Fibroblast of skin of scalp (primary cell): ENCODE data around the gene ZBTB20.
A peak's percentile ranks its signal among the peaks of the same experiment; 100 is the strongest.

Experiments
- DNase-seq: peaks from one replicate; pipeline ENCODE4 v3.0.0-alpha.2; 2013

ZBTB20 gene

DNA sequence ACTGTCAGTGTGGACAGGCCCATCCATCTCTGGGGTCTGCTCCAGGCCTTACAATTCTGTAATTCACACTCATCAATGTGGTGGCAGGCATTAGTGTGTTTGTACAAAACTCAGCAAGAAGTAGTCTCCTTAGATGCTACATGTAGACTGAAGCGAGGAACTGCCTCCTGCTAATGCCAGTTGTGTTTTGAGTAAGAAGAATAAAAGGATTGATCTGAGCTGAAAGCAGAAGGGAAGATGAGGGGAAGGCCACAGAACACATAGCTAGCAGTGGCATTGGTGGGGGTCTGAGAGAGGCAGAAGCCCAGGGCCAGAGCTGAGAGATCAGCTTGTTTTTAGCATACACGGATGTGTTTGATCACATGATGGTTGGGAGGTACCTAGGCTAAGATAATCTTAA, 709.2 kb downstream of the ZBTB20 start:
- no peak for DNase-seq

DNA sequence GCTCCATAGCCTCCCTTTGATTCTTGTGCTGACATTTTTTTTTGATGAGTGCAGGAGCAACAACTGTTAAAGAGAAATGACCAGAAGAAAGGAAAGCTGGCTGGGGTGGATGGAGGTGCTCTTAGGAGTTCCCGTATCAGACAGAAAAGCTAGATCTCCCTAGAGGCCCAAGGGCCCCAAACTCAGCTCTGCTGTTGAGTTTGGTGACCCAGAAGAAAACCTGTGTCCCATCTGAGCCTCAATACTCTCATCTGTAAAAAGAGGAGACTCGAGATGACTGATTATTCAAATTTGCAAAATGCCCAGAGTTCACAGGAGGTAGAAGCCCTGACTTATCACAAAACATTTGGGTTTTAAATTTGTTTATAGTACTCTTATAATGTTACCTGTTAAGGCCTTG, 710.9 kb downstream of the ZBTB20 start:
- DNase-seq = no peak

DNA sequence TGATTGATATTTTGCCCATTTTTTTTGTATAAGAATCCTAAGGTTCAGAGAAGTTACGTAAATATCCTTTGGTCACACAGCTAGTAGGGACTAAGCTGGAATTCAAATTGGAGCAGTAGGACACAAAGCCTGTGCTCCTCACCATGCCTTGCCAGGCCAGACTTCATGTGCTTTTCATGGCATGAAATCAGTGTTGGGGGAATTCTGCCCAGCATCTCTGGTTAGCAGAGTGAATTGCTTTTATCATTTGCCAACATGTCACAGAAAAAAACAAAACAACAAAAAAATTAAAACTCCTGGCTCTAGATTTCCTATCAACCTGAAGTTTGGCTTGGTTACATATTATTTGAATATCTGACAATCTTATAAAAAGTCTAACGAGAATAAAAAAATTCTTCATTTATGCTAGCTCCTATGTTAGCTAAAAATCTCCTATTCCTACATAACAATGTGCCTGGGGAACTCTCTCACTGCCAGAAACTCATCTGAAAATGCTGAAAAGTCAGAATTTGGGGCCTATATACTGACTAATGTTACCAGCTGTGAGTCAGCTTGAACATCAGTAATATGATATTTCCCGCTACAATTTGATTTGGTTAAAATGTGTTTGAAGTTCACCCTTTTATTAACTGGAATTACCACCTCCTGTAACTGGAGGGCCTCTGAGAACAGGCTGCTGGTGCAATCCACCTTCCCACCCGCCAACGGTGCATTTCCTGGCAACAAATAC, 711.5 kb downstream of the ZBTB20 start:
- no peak for DNase-seq

DNA sequence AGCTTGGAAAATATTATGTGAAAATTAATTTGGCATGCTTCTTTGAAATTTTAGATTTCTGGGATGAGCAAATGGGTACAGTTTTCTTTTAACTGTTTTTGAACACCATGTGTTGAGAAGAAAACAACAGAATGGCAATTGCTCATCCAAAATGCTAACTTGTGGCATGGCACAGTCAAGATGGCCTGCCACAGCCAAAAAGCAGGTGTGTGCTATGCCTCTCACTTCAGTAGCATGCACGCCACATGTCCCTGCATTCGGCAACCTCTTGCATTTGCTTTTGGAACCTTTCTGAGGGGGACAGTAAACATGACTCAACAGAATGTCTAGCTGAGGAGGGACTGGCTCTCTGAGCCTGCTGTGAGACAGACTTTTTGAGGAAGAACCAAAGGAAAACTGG, 714.8 kb downstream of the ZBTB20 start:
- no peak for DNase-seq

DNA sequence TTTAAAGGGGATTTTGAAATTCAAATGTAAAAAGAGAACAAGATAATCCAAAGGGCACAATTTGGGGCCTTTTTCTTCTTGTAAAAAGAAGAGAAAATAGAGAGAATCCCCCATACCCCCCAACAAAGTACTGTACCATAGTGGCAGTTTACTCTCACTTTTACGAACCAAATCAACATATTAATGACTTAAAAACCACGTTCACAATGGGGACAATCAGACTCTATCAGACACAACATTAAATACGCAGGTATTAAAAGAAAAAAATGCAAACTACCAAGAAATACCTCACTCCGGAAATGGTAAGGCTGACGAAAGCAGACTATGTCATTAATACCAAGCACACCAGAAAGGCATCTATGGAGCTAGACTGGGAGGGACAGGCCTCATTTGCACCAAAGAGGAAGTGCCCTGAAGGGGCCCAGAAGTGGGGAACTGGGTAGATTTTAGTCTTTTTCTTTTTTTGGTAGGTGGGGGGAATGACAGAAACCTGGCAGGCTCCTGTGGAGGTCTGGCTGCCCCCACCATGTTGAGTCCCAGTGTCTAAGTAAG, 719.0 kb downstream of the ZBTB20 start:
- no peak for DNase-seq

DNA sequence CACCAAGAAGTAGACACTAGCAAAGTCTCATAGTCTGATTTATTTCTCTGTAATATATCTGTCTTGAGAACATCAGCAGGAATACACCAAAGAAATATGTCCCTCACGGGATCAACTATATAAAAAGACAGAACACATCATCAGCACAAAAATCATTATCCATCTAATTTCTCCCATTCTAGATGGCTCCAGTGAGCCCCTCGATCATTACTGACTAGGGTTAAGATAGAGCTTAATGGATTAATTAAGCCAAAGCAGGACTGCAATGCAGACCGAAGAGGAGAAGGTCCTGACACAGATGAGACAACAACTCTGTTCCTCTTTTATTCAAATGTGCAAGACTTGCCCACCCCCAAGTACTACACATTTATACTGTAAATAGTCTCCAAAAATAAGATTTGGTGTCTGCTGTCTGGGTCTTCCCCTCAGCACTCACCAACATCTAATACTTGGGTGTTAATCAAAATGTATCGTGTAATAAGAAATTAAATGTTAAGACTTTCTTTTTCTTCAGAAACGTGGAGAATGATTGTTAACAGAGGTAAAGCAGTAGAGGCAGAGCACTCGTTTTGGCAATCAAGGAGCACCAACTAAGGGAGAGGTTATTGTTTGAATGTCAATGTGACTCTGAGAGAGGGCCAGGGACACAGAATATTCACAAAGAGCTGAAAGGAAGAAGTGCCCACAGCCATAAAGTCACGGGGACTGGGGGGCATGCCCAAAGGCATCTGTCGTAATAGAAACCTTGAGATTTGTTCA, 719.6 kb downstream of the ZBTB20 start:
- DNase-seq = no peak

DNA sequence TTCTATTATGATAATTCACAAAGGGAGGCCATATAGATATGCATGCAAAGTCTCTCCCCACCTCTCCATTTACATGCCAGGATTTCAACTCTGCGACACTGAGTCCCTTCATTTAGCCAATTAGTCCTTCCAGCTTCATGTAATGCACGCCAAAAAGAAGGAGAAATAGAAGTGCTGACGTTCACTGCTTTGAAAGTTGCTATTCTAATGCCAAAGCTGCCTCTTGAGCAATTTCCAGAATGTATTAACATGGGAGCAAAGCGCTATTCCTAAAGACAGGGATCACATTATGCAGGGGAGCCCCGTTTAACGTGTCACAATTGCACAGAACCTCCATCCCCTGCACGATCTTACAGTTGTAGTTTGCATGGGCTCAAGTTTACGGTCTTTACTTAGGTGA, 722.8 kb downstream of the ZBTB20 start:
- no peak for DNase-seq

DNA sequence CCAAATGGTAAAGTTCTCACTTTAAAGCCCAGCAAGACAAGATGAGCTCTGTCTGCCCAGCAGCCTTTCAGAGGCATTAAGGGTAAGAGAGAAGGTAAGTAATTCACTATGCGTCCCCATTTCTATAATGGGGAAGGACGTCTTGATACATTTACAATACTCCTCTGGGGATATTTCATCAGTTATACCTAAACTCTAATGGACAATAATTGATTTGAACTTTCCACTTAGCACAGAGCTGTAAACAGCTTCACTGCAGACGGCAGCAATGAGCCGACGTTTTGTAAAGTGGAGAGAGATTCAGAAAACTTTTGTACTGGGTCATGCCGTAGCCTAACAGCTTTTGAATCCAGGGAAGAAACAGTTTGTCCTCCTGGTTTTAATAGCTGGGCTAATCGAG, 725.9 kb downstream of the ZBTB20 start:
- DNase-seq = no peak

DNA sequence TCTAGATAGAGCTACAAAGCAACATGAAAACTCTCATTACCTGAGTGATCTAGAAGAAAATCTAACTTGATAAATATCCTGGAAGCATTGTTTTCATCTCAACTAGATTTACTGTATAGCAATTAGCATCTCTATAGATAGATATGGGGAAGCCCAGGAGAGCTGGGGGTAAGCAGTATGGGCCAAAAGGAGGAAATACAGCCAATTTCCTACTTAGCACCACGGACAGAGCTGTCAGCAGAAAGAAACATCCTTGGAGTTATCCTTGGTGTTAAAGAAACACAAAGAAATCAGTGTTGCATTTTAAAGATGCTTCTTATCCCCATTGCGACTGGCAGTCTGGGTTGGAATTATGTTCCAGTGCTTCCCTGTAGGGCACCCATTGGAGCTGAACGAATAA, 727.0 kb downstream of the ZBTB20 start:
- no peak for DNase-seq

DNA sequence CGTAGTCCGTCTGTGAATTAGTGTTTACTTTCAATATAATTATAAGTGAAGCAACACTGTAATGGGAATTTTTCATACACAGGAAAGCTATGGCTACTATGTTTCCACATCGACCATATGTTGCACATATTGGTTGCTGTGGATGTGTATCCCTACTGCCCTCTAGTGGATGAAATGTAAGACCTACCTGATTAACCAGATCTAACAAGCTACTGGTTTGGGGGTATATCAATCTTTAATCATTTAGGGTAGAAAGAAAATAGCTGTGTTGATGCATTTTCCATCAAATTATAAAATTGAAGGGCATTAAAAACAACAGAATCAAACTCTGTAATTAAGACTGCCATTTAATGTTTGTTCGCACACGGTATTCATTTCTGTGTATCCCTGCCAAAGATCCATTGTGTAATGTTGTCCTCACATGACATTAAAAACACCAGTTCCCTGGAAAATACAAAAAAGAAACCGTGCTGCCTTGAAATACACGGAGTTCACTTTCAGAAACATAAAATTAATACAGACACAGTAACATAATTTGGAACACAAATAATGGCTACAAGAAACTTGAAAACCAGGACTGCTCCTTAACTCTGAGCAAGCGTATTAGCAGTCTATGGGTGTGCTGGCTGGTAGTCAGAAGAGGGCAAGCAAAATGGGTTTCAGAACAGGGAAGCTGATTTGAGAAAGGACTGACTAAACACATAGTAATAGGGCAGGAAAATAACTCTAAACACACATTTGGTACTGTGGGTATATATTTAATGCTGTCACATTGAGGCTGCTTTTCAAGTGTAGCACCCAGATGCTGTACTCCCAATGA, 728.2 kb downstream of the ZBTB20 start:
- peak; percentile 79 for DNase-seq

DNA sequence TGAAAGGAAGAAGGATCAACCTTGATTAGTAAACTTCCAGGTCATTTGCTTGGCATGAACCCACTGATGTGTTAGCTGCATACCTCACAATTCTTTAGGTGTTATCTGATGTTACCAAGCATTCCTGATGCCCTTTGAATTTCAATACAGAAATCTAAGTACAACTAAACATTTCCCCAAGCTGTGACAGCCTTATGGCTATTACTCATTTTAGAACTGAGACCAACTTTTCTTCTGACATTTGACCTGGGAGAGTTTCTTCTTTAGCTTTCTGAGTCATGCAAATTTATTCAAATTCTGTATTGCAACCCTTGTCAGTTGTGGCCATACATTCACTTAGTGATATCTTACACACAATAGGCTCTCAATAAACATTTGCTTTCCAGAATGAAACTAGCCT, 729.0 kb downstream of the ZBTB20 start:
- no peak for DNase-seq

DNA sequence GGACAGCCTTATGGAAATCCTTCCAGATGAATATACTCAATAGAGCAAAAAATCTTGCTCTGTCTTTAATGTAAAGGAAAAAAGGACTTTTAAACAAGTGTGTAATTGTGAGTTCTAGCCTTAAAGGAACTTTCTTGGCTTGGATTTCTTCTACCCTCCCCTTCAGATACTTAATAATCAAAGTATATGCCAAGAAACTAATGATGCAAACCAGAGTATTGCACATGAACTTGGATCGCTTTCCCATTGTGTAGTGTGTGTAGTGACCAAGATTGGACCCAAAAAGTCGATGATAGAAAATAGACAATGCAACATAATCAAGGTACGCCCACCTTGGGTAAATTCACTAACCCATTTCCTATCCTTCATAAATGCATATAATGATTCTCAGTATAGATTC, 729.4 kb downstream of the ZBTB20 start:
- DNase-seq = no peak

DNA sequence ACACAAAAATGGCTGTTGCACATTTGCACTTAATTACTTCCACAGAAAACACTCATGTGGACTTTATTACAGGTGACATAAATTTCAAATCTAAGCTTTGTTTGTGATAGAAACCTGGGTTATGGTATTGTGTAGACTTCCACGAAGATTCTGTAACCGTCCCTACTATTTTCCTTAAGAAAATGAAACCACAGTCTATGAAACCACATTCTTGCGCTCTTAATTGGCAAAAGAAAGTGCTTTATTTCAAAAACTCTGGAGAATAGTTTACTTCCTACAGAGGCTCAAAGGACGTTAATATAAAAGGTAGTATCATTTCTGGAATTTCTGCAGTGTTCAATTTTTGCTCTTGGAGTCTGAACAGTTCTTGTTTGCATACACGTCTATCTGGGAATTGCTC, 729.8 kb downstream of the ZBTB20 start:
- no peak for DNase-seq

DNA sequence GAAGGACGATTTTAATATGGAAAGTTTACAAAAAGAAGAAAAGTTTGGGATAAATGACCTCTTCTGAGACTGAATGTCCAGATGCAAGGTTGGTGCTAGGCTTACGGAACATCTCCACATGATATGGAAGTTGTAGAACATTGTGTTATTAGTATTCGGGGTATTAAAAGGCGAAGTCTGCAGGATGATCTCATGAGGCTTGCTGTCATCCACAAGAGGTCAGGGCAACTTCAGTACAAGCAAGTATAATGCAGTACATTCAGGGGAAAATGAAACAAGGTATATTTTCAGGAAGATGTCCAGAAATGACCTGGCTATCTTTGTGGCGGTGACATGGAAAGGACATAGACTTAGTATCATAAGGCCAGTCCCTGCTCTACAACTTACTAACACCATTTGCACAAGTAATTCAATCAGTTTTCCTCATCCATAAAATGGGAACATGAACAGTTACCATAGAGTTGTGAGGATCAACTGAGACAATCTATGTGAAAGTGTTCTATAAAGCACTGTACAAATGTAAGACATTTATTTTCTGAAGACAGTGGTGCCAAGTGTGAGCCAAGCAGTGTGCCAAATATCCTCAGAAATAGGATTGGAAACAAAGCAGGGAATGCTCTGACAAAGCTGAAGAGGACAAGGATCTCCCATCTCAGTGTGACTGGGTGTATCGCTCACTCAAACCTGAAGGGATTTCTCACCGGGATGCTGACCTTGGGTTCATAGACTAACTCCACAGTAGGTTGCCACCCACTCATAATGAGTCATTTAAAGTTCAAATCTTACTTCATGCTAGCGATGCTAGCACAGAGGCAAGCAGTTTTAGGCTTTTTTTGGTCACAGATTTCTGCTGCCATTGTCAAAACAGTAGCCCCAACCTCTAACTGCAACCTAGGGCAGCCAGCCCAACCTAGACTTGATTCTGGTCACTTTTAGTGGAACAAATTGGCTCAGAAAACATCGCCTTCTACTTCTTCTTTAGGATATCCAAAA, 735.0 kb downstream of the ZBTB20 start:
- DNase-seq = peak; percentile 21

DNA sequence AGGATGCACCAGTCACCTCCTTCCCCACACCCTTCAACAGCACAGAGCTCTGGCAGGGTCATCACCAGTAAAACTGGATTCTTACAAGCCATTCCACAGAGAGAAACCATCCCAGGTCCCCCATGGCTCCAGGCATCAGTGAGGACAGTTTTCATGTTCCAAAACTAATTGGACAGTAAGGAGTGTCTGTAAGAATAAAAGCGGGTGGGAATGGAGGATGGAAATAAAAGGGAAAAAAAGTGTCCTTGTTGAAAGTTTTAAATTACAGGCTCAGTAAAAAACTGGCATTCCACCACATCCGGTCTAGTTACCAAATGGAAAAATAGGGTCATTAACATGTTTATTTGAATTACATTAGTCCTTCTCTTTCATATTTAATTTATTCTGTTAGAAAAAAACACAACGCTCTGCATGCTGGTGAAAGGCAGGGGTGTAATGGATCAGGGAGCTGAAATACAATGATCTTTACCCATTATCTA, 735.9 kb downstream of the ZBTB20 start:
- peak; percentile 51 for DNase-seq

DNA sequence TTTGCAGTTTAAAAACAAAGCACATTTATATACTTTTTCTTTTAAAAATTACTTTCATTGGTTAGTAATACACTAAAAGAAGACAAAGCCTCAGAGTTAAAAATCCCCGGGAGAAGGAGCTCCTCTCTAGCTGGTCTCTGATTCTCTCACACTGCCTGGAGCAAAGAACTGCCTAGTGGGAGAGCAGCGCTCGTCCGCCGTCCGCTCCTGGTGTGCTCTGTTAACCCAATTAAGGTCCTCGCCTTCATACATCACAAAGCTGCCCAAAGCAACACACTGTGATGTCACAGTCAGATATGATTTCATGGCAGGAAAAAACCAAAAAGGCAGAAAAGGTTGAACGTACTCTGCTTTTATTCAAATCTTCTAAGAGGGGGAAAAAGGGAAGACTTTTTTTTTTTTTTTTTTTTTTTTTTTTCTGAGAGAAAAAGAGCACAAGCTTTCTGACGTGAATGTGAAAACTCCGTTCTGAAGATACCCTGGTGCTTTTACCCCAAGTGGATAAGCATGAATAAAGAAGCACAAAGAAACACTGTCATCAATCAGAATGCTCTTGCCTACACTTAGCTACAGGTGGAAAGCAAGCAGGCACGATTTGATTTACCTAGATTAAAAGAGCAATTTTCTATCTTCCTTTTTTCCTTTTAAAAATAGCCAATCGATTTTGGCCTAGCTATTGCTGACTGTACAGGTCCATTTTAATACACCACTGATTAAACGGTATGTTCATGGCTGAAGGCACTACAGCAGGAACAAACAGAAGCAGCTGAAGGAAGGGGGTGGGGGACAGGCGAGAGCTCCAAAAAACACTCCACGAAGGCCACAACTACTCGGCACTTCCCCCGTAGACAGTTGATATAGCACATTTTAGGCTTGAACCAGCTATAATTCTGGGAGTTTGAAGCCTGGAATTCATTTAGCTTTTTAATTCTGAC, 738.1 kb downstream of the ZBTB20 start:
- no peak for DNase-seq

DNA sequence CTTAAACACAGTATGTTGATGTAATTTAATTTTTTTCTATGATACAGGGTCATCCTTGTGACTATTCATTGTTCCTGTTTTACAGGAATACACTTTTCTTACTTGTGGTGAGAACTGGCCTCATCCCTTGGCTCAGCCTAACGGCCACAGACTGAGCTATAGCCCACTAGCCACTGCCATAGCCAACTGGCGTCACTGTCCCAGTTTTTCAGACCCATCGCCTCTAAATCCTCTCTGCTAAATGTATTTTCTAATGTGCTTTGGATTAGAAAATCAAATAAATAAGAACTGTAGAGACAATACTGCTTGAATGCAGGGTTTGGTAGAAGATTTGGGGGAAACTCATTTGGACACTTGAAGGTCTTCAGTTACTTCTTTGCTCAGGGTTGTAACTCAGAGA, 740.2 kb downstream of the ZBTB20 start:
- no peak for DNase-seq

DNA sequence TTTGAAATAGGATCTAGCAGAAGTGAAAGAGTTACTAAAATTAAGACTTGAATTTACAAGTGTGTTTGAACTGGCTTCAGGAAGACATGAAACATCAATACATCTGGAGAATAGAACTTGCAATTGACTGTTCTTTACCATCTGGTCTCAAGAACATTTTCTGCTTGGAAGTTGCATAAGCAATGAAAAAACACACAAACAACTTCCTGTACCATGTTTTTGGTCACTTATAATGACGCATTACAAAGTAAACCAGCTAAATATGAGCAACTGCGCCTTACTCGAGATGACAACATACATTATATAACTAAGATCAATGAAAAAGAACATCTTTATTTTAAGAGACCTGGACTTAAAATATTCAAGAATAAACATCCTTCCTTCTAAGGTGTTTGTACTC, 740.8 kb downstream of the ZBTB20 start:
- DNase-seq = no peak

DNA sequence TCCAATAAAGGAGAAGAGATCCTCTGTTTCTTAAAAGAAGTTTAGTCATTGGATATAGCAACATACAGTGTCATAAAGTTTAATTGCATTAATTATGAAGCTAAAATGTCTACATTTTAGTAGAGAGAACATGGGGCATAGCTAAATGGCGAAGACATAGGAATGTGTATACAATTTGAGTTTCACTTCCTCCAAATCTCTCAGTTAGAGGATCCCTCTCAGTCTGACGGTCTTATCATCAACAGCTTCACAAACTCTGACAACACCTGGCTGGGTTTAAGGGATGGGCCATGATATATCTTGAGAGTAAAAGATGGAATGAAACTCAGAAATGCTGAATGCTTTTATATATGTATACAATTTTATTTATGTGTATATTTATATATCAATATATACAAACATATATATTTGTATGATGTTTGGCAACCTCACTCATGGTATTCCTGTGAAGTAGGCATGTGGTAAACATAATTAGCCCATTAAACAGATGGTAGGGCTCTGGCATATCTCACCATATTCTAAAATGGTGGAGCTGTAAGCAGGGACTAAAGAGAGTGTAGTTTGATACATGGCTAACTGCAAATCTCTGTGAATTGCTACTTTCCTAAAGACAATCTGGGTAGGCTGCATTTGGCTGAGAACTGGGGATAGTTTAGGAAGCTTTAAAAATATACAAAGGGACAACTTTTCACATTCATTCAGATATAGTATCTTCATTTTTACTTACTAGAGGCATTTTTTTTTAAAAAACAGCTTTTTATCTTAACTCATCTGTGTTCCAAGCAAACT, 741.7 kb downstream of the ZBTB20 start:
- DNase-seq = no peak

DNA sequence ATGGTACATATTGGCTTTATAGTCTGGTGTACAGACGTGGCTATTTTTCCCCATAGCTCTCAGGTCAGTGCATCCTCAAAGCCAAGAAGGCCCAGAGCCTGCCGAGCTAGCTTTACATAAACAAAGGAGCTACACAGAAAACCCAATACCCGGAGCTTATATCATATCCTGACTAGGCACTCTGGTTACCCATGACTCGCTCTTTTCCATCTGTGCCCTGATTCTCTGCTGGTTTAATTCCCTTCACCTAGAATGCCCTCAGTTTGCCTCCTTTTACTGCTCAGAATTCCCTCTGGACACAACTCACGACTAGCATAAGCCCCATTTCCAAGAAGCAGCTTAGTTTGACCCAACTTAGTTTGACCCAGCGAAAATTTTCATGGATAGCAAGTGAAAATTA, 742.5 kb downstream of the ZBTB20 start:
- DNase-seq = no peak
